ENCODE results near the gene STXBP6.
"Not testable (repeated sequence)": the region's sequence is repeated elsewhere in the genome, so short reads cannot be mapped to it uniquely, and the experiment has no call there.

The STXBP6 gene

GRCh38 chr14:24948261-24948847 is 101.6 kb downstream of the STXBP6 start:
- DNase-seq = no peak

DNA sequence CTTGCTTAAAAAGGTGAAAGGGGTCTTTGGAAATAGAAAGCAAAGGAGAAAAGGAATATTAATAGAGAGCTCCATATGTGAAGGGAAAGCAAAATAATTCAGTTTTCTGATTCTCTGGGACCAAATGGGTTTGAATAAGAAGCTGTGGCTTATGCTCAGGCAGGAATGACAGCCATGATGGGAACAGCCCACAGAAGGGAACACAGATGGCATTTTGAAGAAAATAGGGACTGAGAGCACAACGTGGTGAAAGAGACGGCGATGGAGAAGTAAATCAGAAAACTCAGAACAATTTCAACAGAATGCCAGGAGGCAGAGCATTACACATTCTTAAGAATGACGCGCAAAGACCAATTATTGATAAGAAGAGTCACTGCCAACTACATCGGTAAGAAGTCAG is 102.8 kb downstream of the STXBP6 start:
- no peak for DNase-seq

GRCh38 chr14:24944800-24945199 is 105.1 kb downstream of the STXBP6 start:
- no peak for DNase-seq

DNA sequence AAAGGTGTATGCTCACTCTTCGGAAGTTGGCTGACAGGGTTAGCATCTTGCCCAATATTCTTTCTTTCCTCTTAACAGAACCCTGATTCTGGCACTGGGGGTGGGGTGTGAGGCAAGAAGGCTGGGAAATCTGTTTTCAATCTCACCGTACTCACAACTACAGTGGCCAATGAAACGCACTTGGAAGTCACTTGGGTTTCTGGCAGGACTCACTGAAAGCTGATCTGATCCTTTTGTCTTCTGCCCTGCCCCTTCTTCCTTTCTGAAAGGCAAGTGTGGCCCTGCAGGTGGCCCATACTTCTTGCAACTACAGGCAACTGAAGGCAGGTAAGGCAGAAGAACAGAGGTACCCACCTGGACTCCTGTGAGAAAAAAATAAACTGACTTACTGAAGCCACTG is 106.9 kb downstream of the STXBP6 start:
- peak; percentile 40 for DNase-seq

DNA sequence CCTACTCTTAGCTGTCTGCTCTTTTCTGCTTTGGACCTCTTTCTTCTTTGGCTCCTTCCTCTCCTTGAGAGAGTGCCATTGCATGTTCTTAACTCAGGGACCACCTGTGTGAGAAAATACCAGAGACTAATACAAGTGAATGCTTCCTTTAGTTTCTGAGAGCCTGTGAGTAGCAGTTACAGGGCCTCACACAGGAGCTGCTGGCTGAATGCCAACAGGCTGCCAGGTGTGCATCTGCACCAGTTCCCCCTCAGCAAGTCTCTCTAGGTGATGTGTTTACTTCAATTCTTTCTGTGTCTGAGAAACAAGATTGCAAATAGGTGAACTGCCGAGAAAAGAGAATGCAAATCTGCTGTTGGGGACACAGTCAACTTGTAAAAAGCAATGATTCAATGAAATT is 108.2 kb downstream of the STXBP6 start:
- peak; percentile 41 for DNase-seq

- DNase-seq = no peak
Measured at GRCh38 chr14:24940213-24940783, 109.6 kb downstream of the STXBP6 start.

GRCh38 chr14:24938593-24938992 is 111.4 kb downstream of the STXBP6 start:
- no peak for DNase-seq

- DNase-seq = no peak
Measured at GRCh38 chr14:24937300-24937699, 112.6 kb downstream of the STXBP6 start.

- not testable (repeated sequence) for DNase-seq
Measured at GRCh38 chr14:24936773-24937172, 113.2 kb downstream of the STXBP6 start.

DNA sequence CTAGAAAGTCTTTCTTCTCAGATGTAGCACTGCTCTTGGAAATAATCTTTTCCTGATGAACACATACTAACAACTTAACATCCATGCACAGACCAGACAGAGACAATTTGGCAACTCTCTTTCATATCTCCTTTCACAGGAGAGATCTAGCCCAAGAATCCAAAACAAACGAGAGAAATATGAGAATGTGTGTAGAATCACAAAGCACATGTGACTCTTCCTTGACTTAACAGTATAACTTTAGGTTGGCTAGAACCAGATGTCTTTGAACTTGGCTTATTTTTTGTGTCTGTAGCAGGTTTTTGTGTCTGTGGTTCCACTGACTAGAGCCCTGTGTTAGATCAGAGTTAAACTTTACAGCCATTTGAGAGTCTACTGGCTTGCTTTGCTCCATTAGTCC is 114.2 kb downstream of the STXBP6 start:
- no peak for DNase-seq

DNA sequence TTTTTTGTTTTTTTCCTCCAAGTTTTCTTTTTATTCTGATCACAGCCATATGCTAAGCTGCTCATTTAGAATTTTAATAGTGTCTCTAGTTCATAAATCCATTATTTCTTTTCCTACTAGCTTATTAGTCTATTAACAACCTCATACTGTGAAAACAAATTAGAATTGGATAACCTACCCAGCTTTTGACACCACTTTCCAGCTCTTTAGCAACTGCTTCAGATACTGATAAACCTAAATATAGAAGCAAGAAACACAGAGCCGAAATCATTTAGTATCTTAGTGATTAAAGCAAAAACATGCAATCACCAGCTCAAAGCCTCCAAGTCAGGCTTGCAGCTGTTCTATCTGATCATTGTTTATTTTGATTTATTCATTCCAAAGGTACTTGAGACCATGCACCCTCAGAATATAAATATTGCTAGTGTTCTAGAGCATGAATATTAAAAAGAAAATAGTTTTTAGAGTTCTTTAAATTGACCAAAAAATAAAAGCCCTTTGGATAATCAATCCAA is 121.5 kb downstream of the STXBP6 start:
- DNase-seq = no peak

DNA sequence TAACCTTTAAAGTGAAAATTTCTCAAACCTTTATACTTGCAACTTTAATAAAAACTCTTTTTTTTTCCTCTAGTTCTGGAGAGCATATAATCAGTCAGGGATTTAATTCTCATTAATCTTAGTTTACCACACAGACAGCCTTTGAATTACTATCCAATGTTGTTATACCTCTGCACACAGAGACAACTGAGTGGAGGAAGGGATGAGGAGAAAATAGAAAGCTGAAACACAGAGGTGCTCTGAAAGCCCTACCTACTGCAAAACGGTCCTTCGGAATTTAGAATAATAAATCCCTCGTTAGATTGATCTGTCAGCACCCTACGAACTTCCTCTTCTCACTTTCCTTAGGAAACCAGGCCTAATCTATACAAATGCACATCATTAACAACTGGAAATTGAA is 122.1 kb downstream of the STXBP6 start:
- DNase-seq = no peak

DNA sequence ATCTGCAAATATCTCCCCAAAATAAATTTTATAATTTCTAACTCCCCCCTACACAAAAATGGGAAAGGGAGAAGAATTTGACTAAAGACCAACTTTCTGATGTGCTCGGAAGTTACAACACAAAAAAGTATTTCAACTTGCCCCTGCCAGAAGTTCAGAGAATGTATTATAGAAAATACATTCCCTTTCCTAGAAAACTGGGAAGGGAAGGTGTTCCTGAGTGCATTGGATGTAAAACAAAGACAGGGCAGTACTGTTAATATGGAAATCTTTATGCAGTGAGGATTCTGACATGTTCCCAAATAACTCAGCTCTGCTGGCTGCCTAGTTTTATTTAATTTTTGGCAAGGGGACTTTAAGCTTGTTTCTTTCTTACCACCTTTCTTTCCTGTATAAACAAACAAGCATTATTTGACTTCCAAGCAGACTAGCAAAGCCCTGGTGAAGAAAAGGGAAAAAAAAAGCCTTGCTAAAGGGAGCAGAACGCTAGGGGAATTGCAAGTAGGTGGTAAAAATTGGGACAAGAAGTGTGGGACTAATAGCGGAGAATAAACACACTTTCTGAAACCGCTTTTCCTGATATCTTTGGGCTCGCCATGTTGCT is 124.1 kb downstream of the STXBP6 start:
- no peak for DNase-seq

DNA sequence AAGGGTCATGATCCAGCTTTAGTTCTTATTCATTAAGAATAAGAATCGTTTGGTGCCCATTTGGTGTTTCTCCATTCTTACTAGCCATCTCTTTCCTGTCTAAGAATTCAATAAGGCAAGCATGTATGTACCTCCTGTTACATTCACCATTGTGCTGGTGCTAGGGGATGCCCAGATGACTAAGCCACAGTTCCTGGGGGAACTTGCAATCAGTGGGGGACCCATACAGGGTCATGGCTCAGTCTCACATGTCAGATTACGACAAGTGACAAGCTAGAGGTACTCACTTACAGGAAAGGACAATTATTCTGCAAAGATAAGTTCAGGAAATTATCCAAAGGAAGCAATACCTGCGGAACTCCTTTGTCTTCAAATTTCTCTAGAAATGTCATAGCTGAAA is 125.4 kb downstream of the STXBP6 start:
- no peak for DNase-seq

GRCh38 chr14:24921903-24922302 is 128.0 kb downstream of the STXBP6 start:
- no peak for DNase-seq

DNA sequence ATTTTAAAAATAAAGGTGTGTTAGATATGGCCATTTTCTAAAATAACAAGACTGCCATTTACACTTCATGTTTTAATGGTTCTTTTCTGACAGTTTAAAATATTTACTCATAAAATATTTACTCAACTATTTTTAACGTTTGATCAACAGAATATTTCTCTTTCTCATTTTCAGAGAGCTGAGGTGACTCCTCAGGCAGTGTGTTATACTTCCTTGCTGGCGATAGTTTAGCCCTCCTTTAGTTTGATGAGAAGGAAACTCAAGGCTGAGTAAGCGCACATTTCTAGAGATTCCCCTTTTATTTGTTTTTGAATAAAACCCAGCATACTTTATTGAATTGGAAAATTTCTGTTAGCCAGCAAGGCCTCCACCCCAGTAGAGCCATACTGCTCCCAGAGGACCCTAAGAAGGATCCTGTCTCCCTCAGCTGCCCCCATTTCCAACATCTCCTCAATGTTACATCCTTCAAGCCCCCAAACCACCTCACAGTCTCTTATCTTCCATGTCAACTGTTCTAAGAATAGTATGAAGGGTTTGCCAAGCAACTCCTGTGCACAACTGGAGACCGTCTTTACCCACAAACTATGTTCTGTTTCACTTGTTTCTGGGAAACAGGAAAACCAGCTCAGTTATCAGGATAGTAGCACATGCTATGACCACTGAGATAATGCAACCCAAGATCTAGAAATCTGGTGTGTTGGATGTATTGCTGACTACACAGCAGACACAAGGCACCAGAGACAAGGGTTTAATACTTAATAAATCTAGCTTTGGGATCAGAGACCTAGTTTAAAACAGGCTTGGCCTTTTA is 129.5 kb downstream of the STXBP6 start:
- no peak for DNase-seq

- DNase-seq = no peak
Measured at GRCh38 chr14:24918822-24919221, 131.1 kb downstream of the STXBP6 start.

- DNase-seq = no peak
Measured at GRCh38 chr14:24915958-24916595, 133.9 kb downstream of the STXBP6 start.

DNA sequence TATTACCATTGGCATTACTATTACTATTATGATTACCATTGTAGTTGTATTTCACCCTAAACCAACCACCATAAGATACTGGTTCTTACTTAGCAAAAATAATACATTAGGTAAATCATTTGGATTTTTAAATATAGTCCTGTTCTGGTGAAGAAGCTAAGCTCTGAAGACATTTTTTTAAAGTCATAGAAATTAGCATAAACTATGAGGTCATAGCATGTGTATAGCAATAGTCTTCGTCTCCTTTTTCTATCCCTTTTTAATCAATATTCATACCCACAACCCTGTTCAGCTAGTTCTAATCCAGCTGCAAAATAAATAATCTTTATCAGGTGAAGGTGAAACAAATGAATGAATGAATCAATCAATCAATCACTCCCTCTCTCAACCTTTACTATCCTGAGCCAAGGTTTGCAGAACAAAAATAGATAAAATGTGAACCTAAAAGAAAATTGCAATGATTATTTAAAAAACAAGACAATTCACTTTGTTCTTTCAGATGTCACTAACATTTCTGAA is 134.5 kb downstream of the STXBP6 start:
- DNase-seq = no peak

- no peak for DNase-seq
Measured at GRCh38 chr14:24913746-24914145, 136.2 kb downstream of the STXBP6 start.

DNA sequence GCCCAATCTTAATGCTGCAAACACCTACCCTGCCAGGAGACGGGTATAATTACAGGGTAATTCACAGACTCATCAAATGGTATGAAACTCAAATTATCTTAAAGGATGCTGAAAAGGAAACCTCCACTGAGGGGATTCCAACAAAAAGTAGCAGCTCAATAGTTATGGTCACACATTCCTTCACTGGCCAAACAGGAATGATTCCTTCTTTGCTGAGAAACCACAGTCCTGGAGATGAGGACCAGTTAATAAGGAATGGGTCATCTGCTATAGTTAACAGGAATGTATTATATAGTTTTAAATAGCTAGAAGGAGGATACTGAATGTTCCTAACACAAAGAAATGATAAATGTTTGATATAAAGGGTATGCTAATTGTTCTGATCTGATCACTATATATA is 136.9 kb downstream of the STXBP6 start:
- DNase-seq = no peak

- no peak for DNase-seq
Measured at GRCh38 chr14:24911324-24912109, 138.4 kb downstream of the STXBP6 start.

Measured in NCI-H187 treated with DMSO at 0.1 percent for 48 hours (cell line).